NCI-H1105 (cell line): Measurements from ENCODE around the gene RITA1.
"Not testable (repeated sequence)": the region's sequence is repeated elsewhere in the genome, so short reads cannot be mapped to it uniquely, and the experiment has no call there.

Source experiments
- DNase-seq: peaks from one replicate; lab custom pipeline; 2025; lab: John Stamatoyannopoulos, UW

Gene RITA1

DNA sequence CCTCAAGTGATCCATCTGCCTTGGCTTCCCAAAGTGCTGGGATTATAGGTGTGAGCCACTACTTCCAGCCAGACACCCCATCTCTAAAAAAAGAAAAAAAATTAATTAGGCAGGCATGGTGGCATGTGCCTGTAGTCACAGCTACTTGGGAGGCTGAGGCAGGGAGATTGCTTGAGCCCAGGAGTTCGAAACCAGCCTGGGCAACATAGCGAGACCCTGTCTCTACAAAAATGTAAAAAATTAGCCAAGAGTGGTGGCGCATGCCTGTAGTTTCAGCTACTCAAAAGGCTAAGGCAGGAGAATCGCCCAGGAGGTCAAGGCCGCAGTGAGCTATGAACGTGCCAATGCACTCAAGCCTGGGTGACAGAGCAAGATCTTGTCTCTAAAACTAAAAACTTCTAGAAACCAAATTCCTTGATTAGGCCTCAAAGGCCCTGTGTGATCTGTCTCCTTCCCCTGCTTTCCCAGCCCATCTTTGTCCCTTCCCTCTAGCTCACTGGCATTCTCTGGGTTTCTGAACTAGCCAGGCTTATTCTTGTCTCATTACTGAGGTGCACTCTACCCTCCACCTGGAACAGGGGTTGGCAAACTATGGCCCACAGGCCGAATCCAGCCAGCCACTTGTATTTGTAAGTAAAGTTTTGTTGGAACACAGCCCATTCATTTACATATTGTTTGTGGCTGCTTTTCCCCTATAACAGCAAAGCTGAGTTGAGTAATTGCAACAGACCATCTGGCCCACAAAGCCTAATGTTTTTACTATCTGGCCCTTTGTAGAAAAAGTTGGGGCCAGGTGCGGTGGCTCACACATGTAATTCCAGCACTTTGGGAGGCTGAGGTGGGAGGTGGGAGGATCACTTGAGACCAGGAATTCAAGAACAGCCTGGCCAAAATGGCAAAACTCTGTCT lies 18.6 kb downstream of the RITA1 start:
- no peak for DNase-seq

DNA sequence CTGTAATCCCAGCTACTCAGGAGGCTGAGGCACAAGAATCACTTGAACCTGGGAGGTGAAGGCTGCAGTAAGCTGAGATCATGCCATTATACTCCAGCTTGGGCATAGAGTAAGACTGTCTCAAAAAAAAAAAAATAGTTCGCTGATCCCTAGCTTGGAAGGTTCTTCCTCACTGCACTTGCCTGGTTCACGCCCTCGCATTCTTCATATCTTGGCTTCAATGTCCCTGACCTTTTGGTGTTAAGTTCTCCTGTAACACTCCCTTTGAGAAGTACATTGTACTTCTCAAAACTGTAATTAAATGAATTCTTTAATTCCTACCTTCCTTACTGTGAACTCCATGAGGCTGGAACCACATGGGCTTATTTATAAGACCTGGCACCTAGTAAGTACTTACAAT lies 19.3 kb downstream of the RITA1 start:
- no peak for DNase-seq

DNA sequence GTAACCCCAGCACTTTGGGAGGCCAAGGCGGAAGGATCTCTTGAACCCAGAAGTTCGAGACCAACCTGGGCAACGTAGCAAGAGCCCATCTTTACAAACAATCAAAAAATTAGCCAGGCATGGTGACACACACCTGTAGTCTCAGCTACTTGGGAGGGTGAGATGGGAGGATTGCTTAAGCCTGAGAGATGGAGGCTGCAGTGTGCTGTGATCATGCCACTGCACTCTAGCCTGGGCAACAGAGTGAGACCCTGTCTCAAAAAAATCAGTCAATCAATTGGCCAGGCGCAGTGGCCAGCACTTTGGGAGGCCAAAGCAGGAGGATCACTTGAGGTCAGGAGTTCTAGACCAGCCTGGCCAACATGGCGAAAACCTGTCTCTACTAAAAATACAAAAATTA lies 21.3 kb downstream of the RITA1 start:
- DNase-seq, result not testable (repeated sequence)

DNA sequence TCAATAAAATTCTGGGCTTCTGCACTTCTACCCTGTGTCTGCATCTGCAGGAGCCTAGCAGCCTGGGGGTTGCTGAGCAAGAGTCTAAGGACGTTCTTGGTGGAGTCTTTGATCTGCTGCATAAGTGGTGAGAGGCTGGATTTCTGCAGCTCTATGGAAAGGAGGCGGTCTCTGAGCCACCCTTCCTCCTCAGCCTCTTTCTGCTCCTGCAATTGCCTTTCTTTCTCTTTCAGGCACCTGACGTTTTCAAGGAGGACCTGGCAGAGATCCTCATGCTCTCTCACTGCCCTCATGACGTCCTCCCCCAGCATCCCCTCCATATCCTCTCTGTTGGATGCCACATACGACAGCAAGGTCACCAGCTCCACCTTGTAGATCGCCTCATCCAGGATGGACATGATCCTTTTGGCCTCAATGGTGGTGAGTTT lies 22.1 kb downstream of the RITA1 start:
- no peak for DNase-seq

DNA sequence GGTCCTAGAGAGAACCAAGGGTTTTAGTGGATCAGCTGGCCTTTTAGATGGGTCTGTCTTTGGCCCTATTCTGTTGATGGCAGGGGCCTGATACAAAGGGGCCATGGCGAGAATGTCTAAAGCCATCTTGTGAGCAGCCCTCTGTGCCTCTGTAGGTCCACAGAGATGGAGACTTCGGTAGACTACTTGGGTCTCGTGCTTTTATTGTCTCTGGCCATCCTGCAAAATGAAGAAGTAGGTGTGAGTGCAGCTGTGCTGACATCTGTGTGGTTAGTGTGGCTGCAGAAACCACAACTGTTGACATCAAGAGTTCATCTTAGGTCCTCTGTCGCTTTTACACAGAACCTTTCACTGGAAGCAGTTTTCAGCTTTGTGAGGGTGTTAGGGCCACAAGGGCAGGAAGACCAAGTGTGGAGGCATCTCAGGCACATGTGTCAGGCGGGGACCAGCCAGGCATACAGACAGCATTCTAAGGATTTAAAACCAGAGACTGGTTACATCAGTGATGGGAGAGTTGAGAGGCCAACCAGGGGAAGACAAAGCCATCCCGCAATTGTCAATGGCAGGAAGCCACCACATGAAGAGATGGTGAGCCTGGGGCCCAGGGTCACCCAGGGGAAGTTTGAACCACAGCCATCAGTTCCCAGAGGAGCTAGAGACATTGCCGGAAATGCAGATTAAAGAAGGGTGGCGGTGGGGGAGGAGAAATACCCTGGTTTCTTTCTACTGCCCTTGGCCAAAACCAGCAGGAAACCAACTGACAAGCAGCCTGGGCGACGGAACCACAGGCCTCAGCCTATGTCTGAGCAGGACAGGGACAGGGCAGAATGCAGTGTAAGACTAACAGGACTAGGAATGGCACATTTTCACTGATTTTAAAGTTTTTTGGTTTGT lies 22.8 kb downstream of the RITA1 start:
- no peak for DNase-seq

DNA sequence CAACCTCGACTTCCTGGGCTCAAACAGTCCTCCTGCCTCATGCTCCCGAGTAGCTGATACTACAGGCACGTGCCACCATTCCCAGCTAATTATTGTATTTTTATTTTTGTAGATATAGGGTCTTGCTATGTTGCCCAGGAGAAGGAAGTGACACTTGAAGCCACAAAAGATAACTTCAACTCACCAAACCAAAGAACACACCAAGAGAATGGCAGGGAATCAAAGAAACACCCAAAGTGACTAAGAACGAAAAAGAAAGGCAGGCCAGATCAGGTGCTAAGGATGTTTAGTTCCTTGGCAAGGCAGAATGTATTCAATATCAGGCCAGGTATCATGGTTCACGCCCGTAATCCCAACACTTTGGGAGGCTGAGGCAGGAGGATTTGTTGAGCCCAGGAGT lies 25.6 kb downstream of the RITA1 start:
- DNase-seq, result no peak

DNA sequence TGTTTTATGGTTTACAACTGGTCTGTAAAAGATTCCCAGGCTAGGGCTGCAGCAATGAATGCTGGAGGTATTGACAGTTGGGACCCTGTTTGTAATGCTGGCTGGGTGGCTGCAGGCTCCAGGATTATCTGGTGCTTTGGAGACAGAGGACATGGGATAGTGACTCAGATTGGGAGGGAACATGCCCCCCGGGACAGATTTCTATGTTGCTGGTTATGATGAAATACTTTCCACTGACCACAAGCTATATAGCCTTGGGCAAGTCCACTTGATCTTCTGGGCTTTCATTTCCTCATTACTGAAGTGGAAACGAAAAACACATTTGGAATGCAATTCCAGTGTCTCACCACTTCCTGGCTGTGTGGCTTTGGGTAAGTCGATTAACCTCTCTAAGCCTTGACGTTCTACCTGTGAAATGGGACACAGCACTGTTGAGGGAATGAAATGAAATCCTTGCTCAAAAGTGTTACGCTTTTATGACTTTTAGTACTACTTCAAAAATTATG lies 29.4 kb downstream of the RITA1 start:
- no peak for DNase-seq

DNA sequence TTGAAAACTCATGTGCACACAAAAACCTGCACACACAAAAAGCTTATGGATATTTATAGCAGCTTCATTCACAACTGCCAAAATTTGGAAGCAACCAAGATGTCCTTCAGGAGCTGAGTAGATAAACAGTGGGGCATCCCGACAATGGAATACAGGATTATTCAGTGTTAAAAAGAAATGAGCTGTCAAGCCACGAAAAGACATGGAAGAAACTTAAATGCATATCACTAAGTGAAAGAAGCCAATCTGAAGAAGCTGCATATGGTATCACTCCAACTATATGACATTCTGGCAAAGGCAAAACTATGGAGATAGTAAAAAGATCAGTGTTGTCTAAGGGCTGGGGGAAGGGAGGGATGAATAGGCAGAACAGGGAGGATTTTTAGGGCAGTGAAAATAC lies 30.5 kb downstream of the RITA1 start:
- no peak for DNase-seq

DNA sequence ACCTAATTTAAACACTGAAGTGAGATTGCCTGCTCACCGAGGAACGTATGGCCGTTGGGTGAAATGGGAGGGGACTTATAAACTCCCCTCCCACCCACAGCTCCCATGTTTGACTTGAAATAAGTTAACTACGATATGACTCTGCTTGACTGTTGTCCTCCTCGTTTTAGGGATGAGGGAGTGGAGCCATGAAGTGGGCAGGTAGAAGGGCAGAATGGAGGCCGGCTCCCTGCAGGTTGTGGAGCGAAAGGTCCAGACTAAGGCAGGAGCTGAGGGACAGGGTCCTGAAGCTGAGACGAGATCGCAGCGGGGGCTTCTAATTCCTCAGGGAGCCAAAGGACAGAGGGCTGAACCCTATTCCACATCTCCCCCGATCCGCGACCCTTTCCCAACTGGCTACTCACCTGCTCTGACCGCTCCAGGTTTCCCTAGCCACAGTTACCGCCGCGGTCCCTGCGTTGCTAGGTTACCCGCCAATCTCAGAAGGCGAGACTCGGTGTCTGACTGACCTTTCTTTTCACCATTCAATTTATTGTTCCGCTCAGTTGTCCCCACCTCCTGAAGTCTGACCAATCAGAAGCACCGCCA lies 35.2 kb downstream of the RITA1 start:
- no peak for DNase-seq

DNA sequence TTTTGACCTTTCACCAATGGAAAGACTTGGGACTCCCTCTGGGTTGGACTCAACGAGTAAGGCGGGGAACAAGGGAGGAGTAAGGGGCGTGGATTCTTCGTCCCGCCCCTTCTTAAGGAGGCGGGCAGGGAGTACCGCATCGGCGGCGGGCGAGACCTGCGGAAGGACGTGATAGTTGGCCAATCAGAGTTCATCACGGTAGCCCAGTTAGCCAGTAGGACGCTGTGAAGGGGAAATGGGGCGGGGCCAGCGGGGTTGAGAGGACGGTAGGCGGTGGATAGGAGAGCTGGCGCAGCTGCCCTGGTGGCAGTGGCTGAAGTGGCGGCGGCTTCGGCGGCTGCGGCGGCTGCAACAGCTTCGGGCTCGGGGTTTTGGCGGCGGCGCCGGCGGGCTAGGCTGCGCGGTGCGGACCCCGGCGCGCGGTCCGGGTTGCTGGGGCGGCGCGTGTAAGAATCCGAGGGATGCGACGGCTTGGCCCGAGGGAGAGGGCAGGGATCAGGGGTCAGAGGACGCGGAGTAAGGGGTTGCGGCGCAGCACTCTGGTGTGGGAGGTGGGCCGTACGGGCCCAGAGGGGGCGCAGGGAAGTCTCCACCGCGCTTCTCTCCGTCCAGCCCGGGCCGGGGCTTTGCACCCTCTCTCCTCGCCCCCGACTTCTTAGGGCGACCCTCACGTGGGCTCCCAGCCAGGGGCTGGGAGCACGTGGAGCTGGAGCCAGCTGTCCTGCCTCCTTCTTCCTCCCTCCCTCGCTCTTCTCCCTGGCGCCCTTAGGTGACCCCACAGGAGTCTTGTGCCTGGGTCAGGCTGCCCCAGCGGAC lies 35.9 kb downstream of the RITA1 start, which contains the start of gene TPCN1:
TPCN1 (plus strand) TSS at position 284 of the 816 bp plus-strand sequence. CDS start 5,389 bp downstream, outside the sequence.
- peak; percentile 100 for DNase-seq

DNA sequence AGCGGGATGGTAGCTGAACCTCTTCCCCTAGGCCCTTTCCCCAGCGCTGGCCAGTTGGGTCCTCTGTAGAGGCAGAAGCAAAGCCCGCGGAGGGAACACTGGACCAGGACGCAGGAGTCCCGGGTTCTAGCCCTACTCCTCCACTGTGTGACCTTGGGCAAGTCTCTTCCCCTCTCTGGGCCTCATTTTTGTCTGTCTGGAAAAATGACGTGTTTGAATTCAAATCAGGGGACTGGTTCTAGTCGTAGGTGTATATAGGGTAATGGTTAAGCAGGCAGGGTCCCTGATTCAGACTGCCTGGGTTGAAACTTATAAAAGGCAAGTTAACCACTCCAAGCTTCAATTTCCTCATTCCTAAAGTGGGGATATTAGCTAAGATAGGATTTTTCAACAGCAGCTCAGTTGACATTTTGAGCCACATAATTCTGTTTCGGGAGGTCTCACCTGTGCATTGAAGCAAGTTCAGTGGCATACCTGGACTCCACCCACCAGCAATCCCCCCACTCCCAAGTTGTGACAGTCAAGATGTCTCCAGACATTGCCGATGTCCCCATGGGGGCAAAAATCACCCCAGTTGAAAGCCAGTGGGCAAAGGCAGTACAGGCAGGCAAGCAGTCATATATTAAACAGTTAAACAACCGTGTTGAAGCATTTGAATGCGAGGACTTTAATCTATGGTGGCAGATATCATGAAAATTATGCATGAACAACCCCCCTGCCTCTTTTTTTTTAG lies 36.6 kb downstream of the RITA1 start:
- DNase-seq, result no peak

DNA sequence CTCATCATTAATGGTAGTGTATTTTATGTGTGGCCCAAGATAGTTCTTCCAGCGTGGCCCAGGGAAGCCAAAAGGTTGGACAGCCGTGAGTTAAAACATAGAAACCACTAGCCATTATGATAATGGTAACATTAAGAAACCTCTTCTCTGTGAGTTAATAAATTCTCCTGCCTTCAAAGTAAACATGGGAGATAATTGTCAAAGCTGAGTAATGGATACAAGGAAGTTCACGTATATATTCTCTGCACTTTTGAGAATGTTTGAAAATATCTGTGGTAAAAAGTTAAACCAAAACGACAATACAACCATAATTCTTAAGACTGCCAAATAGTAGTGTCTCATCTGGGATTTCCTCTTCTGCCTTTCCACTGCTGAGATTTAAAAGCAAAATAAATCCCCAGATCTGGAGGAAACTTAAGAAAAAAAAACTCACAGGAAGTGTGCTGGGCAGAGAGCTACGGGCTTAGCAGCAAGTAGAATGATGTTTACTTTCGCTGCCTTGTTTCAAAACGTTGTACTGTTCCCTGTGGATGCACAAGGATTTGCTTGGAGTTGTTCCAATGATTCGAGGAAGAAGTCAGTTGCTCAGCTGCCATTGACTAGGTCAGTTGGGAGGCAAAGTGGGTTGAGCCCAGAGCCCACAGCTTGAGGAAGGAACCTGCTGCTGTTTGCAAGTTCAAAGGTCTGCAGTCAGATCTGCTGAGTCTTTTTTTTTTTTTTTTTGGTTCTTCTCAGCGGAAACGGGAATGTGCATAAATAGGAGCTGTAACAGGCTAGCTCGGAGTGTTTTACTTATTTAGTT lies 37.4 kb downstream of the RITA1 start:
- DNase-seq, result peak; percentile 68

DNA sequence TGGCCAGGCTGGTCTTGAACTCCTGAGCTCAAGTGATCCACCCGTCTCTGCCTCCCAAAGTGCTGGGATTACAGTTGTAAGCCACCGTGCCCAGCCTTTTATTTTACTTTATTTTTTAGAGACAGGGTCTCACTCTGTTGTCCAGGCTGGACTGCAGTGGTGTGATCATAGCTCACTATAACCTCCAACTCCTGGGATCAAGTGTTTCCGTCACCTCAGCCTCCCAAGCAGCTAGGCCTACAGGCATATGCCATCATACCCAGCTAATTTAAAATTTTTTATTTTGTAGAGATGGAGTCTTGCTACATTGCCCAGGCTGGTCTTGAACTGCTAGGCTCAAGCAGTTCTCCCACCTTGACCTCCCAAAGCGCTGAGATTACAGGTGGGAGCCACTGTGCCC lies 39.4 kb downstream of the RITA1 start:
- no peak for DNase-seq

DNA sequence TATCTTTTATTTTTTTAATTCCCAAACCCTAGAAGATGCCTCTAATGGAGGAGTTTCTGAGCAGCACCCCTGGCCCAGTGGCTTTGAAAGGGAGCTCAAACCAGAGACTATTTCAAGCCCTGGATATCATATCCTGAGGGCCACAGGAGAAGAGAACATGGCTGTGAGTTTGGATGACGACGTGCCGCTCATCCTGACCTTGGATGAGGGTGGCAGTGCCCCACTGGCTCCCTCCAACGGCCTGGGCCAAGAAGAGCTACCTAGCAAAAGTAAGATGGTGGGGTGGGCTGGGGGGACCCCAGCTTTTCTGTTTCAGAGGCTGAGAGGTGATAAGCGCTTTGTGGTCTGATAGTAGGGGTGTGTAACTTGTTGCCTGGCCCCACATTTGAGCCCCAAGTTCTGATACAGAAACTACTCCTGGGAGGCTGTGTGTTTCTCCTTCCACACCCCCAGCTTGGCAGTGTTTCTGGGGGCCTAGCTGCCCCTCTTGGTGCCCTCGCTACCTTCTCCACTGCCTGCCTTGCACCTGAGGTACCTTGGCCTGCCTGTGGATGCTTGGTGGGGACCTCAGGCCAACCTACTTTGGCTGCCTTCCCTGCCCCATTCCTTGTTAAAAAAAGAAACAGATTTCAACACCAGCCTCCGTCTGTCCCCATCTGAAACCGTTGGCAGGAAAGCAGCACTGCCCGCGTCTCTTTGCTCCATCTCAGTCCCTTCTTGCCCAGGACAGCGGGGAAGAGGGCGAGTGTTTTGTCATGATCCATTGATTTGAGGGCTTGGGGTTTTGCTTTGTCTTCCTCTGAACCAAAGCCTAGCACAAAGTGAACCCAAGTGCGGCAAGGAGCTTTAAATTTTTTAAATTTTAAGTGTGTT lies 41.4 kb downstream of the RITA1 start:
- DNase-seq, result no peak

DNA sequence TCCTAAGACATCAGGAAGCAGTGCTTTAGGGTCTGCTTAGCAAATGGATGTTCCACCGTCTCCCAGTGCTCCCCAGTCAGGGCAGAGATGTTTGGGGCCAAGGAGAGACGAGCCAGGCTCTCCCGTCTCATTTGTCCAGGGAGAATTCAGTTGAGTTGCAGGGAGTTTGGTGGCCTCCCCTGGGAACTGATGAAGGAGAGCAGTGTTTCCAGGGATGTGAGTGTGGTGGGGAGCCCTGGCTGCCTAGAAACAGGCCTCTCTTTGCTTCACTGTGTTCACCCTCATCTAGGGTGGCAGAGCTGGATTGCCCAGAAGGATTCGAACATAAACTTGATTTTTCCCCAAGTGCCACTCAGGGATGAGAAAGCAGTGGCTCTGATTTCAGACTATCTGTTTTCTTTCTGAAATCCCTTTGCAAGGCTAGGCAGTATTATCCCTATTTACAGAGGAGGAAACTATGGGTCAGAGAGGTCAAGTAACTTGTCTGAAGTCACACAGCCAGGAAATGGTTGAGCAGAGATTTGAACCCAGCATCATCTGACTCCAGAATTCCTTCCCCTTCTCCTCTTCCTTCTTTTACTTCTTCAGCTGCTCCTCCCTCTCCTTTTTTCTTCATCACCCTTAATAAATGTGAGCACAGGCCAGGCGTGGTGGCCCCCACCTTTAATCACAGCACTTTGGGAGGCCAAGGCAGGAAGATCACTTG lies 42.3 kb downstream of the RITA1 start:
- DNase-seq, result no peak

DNA sequence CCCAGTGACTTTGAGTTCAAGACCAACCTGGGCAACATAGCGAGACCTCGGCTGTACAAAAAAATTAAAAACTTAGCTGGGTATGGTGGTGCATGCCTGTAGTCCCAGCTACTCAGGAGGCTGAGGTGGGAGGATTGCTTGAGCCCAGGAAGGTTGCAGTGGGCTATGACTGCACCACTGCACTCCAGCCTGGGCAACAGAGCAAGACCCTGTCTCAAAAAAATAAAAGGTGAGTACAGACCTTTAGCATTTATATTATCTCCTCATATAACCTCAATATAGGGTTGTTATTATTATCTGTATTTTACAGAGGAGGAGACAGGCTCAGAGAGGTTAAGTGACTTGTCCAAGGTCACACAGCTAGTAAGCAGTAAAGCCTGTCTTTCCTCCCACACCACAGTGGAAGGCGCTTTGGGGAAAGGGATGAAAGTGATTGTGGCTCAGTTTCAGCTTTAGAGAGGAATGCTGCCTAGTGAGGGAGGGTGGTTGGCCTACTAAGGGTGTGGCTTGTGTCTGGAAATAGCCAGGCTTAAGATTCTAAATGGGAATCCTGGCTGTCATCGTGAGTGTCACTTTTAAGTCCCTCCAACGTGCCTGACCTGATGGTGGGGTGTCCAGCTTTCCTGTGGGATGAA lies 43.0 kb downstream of the RITA1 start:
- DNase-seq, result no peak
